CD4-positive, alpha-beta T cell treated with Interferon alpha-2 for 1 hour (primary cell): Measurements from ENCODE around the gene LMBR1.
"Not testable (repeated sequence)": the region's sequence is repeated elsewhere in the genome, so short reads cannot be mapped to it uniquely, and the experiment has no call there.

Experiments
- DNase-seq, 2 donors: peaks; one replicate each; pipeline ENCODE4 v3.0.0-alpha.2; 2020 to 2022

Gene LMBR1

DNA sequence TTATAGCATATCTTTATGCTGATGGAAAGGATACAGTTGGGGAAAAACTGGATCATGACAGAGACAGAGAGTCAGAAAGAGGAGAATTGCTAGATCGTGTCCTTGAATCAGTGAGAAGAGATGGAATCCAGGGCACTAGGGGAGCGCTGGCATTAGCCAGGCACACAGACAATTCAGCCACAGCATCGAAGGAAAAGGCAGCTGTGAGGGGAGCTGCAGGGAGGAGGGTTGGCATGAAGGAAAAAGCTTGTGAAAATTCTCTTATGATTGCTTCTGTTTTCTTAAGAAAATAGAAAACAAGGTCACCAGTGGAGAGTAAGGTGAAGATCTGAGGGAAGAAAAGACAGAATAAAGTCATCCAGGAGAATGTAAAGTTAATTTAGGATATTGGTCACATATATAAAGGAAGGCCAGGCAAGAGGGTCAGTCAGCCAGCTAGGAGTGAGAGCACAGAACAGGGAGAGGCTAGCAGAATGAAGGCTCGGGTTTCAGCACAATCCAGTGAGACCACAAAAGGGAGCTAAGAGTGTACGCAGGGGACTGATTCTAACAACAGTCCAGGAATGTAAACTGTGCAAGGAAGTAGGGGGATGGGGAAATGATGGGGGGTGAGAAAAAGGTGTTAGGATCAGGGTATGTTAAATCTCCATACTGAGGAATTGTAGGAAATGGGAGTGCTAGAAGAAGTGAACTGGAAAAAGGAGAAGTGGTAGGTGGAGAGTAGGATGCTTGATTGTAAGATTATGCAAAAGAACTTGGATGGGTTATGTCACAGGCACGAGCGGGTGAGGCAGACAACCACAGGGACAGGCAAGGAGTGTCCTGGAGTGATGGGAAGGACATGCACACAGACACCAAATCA lies 140.4 kb downstream of the LMBR1 start:
- no peak for DNase-seq

DNA sequence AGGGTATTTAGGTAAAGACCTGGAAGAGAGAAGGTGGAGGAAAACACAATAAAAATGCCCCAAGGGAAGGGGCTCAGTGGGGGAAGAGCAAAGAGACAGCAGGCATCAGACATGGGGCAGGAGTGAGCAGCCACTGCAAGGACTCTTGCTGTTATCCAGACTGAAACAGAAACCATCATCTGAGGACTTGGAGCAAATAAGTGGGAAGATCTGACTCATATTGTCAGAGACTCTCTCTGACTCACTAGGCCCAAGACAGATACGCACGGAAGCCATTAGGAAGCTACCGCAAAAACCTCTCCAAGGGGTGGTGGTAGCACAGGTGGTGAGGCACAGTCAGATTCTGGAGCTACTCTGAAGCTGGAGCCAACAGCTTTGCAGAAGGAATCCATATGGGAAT lies 141.7 kb downstream of the LMBR1 start:
- DNase-seq, result no peak

DNA sequence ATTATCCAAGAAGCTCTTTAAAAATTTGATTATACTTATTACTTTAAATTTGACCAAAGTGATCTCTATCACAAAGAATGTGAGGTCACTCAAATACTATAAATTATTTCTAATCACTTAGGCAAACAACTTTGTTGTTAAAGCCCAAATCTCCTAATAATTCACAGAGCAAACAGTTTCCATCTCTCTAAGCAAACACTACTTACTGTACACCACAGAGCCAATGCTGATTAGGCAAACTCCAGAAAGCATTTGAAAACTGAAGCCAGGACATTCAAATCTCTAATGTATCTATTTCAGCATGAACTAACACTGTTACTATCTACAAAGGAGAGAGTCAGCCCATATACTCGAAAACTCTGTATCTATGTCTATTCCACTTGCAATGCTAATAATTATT lies 145.3 kb downstream of the LMBR1 start:
- DNase-seq, result no peak

DNA sequence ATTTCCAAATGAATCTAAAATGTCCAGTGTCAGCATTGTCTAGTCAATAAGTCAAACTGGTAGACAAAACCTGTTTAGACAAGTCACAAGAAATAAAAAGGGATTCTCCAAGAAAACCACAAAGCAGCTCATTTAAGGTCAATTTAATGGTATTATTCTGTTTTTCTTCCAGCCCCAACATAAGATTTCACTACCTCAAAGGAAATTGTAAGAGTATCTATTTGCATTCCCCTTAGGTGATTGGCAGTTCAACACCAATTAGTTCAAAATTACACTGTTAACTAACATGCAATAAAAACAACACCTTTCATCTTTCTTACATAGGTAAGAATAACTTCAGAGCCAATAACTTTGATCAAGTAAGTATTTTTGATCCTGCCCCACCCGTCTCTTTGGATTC lies 146.1 kb downstream of the LMBR1 start:
- DNase-seq, result no peak

DNA sequence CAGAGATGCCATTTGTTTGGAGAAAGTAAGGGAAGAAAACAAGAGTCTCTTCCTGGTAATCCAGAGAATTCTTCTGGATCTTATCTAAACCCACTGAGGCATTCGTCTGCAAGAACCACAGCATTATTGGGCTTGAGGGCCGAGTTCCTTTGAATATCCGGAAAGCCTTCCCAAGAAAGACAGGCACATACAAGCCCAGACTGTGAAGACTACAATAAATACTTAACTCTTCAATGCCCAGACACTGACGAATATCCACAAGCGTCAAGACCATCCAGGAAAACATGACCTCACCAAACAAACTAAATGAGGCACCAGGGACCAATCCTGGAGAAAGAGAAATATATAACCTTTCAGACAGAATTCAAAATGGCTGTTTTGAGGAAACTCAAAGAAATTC lies 153.4 kb downstream of the LMBR1 start:
- DNase-seq, result no peak

DNA sequence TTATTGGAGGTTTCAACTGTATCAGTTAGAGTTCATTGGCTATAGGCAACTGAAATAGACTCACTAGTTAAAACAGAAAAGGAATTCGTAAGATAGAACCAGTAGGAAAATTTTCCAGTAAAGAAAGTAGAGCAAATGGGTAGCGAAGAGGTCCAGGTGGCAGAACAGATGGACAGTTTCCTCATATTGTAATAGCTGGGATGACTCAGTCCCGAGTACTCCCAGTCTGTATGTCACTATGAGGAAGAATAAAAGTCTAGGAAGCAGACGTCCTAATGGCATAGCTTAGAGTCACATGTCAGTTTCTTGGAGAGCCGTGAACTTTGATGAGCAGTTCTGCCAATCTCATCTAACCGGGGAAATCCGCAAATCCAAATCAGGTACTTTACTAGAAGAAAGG lies 157.1 kb downstream of the LMBR1 start:
- no peak for DNase-seq

DNA sequence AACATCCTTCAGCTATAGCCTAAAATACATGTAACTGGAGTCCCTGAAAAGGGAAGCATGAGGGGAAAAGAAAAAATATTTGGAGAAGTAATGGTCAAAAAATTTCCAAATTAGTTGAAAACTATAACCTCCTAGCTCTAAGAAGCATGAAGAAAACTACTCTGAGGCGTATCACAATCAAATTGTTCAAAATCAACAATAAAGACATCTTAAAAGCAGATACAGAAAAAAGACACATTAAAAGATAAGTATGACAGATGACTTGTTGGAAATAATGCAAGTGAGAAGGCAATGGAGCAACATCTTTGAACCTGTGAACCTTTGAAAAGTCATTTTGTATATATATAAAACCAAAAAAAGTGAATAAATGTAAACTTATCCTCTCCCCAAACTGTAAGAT lies 159.3 kb downstream of the LMBR1 start:
- no peak for DNase-seq

DNA sequence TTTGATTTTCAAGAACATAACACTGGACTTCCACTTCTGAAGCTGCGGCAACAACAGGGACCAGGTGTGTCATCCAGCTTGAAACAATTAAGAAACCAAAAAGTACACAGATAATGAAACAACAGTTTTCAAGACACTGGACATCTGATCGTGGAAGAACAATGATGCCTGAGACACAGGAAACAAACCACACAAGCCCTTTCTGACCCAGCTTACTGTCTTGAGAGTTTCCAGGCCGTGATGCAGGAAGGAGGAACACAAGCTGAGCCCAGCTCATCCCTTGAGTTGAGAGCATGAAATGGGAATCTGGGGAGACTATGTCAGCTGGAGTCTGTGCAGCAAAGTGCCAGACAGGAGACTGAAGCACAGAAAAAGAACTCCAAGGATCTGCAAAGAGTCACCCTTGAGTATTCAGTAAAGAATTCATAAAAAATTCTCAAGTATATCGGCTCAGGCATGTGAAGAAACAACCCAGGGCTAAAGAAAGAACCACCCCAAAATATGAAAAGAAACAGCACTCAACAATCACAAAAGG lies 160.8 kb downstream of the LMBR1 start:
- no peak for DNase-seq

DNA sequence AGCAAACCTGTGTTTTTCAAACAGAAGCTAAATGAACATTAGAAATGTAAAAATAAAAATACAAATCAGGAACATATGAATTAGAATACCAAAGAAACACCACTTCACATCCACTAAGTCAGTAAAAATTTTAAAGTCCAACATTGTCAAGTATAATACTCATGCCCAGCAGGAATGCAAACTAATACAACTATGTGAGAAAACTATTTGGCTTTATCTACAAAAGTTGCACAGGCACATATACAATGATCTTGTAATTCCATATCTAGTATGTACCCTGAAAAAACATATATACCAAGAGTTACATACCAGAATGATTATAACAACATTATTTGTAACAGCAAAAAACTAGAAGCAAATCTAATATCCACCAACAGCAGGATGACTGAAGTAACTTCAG lies 161.3 kb downstream of the LMBR1 start:
- no peak for DNase-seq

DNA sequence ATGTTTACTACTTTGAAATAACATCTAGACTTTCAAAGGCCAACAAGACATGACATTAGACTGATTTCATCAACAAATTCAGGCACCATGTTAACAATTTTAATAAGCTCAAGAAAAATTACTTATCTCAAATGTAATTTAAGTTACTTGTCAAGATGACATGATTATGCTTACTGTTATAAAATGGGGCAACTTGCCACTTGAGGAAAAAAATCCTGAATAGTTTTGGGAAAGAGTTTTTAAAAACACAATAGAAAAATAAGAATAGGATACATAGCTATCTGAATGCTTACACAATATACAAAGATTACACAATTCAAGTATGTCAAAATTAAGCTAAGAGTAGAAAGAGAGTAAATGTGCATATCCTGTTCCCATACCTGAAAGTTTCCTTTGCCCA lies 167.0 kb downstream of the LMBR1 start:
- no peak for DNase-seq

DNA sequence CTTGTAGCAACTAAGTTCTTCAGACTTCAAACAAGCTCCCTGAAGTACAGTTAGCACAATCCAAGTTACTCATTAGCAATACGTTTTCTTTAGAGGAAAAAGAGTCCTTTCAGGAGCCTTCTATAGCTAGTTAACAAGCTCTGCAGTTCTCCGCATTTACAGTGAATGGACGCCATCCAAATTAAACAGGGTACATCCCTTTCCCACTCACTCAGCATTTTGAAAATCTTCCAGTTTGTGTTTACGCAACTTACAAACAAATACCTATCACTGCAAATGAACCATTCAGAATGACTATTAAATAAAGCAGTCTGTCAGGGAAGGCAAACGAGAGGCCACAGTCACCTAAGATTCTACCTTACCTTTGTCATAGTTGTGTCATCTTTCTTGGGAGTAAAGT lies 167.9 kb downstream of the LMBR1 start:
- no peak for DNase-seq

DNA sequence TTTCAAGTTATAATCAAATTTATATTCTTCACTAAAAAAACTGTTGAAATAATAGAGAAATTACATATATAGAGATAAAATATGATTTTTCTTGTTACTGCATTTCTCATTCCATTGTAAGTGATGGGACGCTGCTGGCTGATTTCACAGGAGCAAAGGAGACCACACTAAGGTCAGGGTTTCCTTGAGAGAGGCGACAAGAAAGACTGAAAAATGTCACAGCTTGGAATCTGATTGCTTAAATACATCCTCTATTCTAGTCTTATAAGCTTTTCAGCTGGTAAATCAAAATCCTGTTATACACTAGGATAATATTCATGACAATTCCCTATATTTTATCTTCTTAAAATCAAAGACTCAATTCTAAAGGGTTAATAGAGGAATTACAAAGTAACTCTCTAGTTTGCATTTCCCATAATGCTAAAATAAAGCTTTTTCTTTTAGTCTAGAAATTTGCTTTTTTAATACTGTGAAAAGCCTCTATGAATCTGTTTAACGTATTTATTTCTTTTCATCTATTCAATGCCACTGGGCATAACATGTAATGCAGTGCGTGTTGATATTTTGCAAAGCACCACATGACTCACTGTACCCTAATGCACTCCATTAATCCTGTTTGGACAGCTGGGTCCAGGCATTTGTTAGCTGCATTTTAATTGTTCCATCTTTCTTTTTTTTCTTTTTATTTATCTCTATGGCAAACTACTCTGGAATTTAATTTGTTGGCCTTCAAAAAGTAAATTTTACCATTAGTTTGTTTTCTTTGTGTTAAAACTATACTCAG lies 170.7 kb downstream of the LMBR1 start:
- no peak for DNase-seq

DNA sequence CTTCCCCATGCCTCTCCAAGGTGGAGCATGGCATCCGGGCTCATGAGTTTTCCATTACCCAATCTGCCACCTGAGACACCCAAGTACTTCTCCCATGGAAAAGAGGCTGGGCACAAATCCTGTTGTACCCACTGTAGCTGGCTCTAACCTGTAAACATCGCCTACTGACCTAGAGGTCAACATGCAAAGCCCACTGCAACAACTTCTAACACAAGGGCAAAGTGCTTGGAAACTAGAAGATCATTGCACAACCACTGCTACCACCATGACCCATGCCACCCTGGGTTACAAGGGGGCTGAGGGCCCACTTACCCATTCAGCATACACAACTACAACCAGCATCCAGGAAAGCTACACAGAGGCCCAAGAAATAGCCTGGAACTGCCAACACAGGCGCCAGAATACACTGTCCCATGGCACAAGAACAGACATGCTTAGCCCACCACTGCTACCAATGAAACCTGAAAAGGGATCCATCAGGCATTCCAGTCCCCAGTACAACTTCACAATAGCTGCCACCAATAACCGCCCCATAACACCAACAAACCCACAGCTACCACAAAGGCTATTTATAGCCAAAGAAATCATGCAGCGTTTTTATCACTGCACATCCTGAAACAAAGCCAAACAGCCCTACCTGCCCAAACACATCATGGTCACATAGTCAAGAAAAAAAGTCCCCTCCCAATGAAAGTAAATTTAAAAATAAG lies 189.1 kb downstream of the LMBR1 start:
- DNase-seq, result no peak

DNA sequence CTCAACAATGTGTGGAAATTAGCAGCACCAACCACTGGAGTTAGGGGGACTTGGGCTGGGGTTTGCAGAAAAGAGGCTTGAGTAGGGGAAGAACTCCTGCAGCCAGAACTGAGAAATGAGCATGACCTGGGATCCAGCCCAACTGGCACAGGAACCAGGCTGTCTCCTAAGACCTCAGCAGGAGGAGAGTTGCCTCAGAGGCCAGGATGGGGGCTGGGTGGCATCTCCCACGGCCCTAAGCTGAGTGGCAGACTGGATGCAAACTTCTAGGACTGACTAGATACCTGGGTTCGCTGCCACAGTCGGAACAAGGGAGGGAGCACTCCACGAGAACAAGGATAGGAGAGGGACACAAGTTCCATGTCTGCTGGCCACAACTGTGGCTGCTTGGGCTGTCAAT lies 189.8 kb downstream of the LMBR1 start:
- no peak for DNase-seq

DNA sequence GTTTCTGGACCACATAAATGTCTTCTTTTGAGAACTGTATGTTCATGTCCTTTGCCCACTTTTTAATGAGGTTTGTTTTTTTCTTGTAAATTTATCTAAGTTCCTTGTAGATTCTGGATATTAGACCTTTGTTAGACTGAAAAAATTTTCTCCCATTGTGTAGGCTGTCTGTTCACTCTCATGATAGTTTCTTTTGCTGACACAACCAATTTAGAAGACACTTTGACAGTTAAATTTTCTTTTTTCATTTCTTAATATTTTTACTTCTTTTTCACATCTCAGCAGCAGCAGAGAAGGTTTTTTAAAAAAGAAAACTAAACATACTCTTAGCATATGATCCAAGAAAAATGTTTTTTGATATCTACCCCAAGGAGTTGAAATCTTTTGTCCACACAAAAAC lies 190.6 kb downstream of the LMBR1 start:
- no peak for DNase-seq

DNA sequence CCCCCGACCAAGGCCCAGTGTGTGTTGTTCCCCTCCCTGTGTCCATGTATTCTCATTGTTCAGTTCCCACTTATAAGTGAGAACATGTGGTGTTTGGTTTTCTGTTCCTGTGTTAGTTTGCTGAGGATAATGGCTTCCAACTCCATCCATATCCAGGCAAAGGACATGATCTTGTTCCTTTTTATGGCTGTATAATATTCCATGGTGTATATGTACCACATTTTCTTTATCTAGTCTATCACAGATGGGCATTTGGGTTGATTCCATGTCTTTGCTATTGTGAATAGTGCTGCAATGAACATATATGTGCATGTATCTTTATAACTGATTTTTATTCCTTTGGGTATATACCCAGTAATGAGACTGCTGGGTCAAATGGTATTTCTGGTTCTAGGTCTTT lies 191.2 kb downstream of the LMBR1 start:
- not testable (repeated sequence) for DNase-seq

DNA sequence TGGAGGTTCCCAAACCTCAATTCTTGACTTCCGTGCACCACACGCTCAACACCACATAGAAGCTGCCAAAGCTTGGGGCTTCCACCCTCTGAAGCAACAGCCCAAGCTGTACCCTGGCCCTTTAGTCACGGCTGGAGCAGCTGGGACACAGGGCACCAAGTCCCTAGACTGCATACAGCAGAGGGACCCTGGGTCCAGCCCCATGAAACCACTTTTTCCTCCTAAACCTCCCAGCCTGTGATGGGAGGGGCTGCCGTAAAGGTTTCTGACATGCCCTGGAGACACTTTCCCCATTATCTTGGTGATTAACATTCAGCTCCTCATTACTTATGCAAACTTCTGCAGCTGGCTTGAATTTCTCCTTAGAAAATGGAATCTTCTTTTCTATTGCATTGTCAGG lies 194.5 kb downstream of the LMBR1 start:
- DNase-seq, result not testable (repeated sequence)

DNA sequence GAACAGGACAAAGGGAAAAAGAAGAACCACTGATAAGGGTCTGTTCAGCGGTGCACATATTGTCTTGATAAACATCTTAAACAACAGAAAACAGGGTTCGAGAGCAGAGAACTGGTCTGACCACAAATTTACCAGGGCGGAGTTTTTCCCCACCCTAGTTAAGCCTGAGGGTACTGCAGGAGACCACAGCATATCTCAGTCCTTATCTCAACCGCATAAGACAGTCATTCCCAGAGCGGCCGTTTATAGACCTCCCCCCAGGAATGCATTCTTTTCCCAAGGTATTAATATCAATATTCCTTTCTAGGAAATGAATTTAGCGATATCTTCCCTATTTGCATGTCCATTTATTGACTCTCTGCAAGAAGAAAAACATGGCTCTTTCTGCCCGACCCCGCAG lies 195.7 kb downstream of the LMBR1 start:
- DNase-seq, result not testable (repeated sequence)

DNA sequence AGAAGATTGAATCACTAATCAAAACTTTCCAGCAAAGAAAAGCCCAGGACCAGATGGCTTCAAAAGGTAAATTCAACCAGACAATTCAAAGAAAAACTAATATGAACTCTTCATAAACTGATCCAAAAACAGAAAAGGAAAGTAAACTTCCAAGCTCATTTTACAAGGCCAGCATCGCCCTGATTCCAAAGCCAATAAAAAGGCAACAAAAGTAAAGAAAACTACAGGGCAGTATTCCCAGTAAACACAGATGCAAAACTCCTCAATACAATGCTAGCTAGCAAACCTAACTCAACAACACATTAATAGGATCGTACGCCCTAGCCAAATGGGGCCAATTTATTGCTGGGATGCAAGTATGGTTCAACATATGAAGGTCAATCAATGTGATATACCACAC lies 199.4 kb downstream of the LMBR1 start:
- DNase-seq, result no peak

DNA sequence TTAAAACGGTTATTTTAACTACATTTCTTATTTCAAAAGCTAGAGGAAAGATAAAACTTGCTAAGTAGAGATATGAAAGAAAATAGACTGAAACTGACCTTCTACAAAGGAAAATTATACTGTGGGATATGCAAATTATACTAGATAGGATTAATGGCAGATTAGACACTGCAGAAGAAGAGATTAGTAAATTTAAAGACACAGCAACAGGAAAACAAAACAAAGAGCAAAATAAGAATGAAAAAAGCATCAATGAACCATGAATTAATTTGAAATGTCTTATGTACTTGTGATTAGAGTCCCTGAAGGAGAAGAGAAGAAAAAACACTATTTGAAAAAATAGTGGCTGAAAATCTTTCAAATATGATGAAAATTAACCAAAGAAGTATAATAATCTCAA lies 200.1 kb downstream of the LMBR1 start:
- no peak for DNase-seq

DNA sequence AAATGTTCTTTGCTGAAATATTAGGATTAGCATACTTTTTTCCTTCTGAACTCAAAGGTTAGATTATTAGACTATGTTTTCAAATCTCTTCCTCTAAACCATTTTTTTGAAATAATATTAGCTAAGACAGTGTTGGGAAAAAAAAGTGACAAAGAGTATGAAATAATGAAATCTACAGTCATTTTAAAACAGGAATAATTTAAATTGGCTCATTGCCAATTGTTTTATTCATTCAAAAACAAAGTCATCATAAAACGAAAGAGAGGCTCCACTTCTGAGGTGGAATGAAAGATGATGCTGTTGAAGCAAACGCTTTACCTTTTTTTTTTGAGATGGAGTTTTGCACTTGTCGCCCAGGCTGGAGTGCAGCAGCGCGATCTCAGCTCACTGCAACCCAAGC lies 201.2 kb downstream of the LMBR1 start:
- DNase-seq, result no peak

DNA sequence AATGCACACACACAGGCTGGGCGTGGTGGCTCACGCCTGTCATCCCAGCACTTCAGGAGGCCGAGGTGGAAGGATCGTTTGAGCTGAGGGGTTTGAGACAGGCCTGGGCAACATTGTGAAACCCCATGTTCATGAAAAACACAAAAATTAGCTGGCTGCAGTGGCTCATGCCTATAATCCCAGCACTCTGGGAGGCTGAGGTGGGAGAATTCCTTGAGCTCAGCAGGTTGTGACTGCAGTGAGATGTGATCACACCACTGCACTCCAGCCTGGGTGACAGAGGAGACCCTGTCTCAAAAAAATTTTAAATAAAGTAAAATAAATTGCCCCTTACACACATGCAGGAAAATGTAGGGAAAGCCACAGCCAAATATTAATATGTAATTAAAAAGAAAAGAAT lies 208.3 kb downstream of the LMBR1 start:
- no peak for DNase-seq

DNA sequence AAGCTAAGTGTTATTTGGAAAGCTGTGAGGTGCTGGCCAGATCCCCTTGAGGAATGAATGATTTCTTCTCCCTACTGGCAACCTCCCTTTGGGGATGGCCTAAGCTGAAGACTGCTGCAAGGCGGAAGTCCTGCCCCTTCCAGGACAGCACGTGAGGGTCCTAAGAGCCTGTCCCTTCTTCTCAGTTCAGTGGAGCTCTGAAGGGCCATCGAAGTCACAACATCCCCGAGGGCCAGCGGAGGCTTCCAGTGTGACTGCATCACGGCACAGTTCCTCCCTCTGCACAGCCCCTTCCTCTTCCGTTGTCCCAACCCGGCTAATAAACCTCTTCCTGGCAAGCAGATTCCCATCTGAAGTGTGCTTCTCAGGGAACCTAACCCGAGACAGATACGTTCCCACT lies 208.7 kb downstream of the LMBR1 start:
- no peak for DNase-seq

DNA sequence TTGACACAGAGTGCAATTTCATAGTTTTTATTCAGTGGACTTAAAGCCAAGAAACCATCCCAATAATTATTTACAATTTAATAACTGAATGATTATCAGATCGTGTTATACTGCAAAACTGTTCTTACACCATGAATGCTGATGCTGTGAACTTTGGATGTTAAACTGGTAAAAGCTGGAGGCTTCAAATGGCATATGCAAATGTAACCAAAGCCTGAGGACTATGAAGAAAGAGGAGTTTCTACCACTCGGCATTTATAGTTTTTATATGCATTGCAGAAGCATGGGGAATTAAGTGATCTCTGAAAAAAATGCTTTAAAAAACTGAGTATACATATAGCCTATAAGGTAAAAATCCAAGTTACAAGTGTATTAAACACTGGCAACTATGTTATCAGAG lies 210.1 kb downstream of the LMBR1 start:
- DNase-seq, result no peak
